Liver (tissue), 3 donors: ENCODE results near the gene GJE1.

Experiments
- ATF3 ChIP-seq: IDR thresholded peaks from 2 replicates; pipeline ENCODE4 v1.6.1; 2016; ENCODE audit warnings: antibody characterized with exemption
- EGR1 ChIP-seq, 2 donors: IDR thresholded peaks; 2 replicates each; pipeline ENCODE4 v1.6.1; 2016 to 2018; ENCODE audit warnings: antibody characterized with exemption in 2 of 2, low read depth in 2 of 2
- HNF4A ChIP-seq, 2 donors: conservative IDR thresholded peaks; 2 replicates each; pipeline ENCODE4 v1.6.1; 2016; ENCODE audit warnings: antibody characterized with exemption in 2 of 2, mild to moderate bottlenecking in 2 of 2
- JUND ChIP-seq, 2 donors: IDR thresholded peaks; 2 replicates each; pipeline ENCODE4 v1.6.1; 2016; ENCODE audit warnings: antibody characterized with exemption in 2 of 2
- NR2F2 ChIP-seq: IDR thresholded peaks from 2 replicates; pipeline ENCODE4 v1.6.1; 2016; ENCODE audit warnings: antibody characterized with exemption
- REST ChIP-seq: IDR thresholded peaks from 2 replicates; pipeline ENCODE4 v1.6.1; 2016; ENCODE audit warnings: antibody characterized with exemption, mild to moderate bottlenecking
- SP1 ChIP-seq: IDR thresholded peaks from 2 replicates; pipeline ENCODE4 v1.6.1; 2018; ENCODE audit warnings: antibody characterized with exemption, mild to moderate bottlenecking
- TAF1 ChIP-seq: conservative IDR thresholded peaks from 2 replicates; pipeline ENCODE4 v1.6.1; 2016; ENCODE audit warnings: antibody characterized with exemption, mild to moderate bottlenecking
- TF ChIP-seq, protein P1 (sequence below): IDR thresholded peaks from 2 replicates; pipeline ENCODE4 v1.6.1; 2016; ENCODE audit warnings: antibody characterized with exemption
- TF ChIP-seq, protein P2 (sequence below): fragments of 150-350 bp; IDR thresholded peaks from 2 replicates; pipeline ENCODE4 v1.5.1; 2017; ENCODE audit warnings: improper control_type of control experiment, low read depth, low read length; ENCODE audit not compliant: missing input control
- donor health status: healthy.
- donor health status: healthy.

GRCh38 chr6:142171351-142171750, 38.6 kb downstream of the GJE1 start:
- TF ChIP-seq, protein P1, sequence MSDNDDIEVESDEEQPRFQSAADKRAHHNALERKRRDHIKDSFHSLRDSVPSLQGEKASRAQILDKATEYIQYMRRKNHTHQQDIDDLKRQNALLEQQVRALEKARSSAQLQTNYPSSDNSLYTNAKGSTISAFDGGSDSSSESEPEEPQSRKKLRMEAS, result no peak
- peak in 1 of 2 donors; percentile 13 for TF ChIP-seq HNF4A (conservative IDR thresholded peaks at IDR 0.05)
- TF ChIP-seq, protein P2, sequence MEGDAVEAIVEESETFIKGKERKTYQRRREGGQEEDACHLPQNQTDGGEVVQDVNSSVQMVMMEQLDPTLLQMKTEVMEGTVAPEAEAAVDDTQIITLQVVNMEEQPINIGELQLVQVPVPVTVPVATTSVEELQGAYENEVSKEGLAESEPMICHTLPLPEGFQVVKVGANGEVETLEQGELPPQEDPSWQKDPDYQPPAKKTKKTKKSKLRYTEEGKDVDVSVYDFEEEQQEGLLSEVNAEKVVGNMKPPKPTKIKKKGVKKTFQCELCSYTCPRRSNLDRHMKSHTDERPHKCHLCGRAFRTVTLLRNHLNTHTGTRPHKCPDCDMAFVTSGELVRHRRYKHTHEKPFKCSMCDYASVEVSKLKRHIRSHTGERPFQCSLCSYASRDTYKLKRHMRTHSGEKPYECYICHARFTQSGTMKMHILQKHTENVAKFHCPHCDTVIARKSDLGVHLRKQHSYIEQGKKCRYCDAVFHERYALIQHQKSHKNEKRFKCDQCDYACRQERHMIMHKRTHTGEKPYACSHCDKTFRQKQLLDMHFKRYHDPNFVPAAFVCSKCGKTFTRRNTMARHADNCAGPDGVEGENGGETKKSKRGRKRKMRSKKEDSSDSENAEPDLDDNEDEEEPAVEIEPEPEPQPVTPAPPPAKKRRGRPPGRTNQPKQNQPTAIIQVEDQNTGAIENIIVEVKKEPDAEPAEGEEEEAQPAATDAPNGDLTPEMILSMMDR, result no peak
- no peak for TF ChIP-seq ATF3
- no peak for TF ChIP-seq SP1
- TF ChIP-seq JUND (IDR thresholded peaks at IDR 0.05), result no peak
- no peak for TF ChIP-seq REST
- no peak for TF ChIP-seq TAF1
- no peak for TF ChIP-seq EGR1 (IDR thresholded peaks at IDR 0.05; ENCODE audit: low read depth in 2 of 2)
- no peak for TF ChIP-seq NR2F2
